Measurements from ENCODE around the gene PTCHD4.

Gene PTCHD4

GRCh38 chr6:48099713-48100587, 11.0 kb downstream of the PTCHD4 start:
- no peak for DNase-seq

- no peak for DNase-seq
These were observed 12.1 kb downstream of the PTCHD4 start for GRCh38 chr6:48098923-48099322.

GRCh38 chr6:48092550-48093217, 18.3 kb downstream of the PTCHD4 start:
- no peak for DNase-seq

- DNase-seq, result no peak
These were observed 20.5 kb downstream of the PTCHD4 start for GRCh38 chr6:48090546-48090945.

- DNase-seq, result no peak
These were observed 23.5 kb downstream of the PTCHD4 start for GRCh38 chr6:48087448-48087847.

GRCh38 chr6:48086187-48086586, 24.8 kb downstream of the PTCHD4 start:
- DNase-seq, result no peak

- no peak for DNase-seq
These were observed 25.8 kb downstream of the PTCHD4 start for GRCh38 chr6:48085131-48085741.

GRCh38 chr6:48084201-48084600, 26.8 kb downstream of the PTCHD4 start:
- no peak for DNase-seq

GRCh38 chr6:48080227-48081009, 30.6 kb downstream of the PTCHD4 start:
- no peak for DNase-seq

GRCh38 chr6:48078120-48078519, 32.9 kb downstream of the PTCHD4 start:
- DNase-seq, result no peak

- no peak for DNase-seq
These were observed 35.8 kb downstream of the PTCHD4 start for GRCh38 chr6:48075181-48075580.

- no peak for DNase-seq
These were observed 36.8 kb downstream of the PTCHD4 start for GRCh38 chr6:48073976-48074767.

GRCh38 chr6:48071833-48072232, 39.2 kb downstream of the PTCHD4 start:
- no peak for DNase-seq

- no peak for DNase-seq
These were observed 41.7 kb downstream of the PTCHD4 start for GRCh38 chr6:48069280-48069679.

GRCh38 chr6:48068278-48069251, 42.4 kb downstream of the PTCHD4 start:
- DNase-seq, result no peak

GRCh38 chr6:48067886-48068277, 43.1 kb downstream of the PTCHD4 start:
- DNase-seq, result no peak

- DNase-seq, result no peak
These were observed 43.8 kb downstream of the PTCHD4 start for GRCh38 chr6:48067148-48067712.

- DNase-seq, result no peak
These were observed 49.6 kb downstream of the PTCHD4 start for GRCh38 chr6:48061265-48061990.

All from activated CD4-positive, alpha-beta T cell treated with anti-CD3 and anti-CD28 coated beads, Interleukin-2, amount 50 U/mL, for 48 hours (primary cell).